SK-N-SH treated with all-trans-retinoic acid at 6 μM for 48 hours (cell line): ENCODE measurements around the gene HTT-AS.

Experiments
- CREB5 ChIP-seq: fragments of 250-450 bp; sonication (Bioruptor Pico); IDR thresholded peaks from 2 replicates; pipeline ENCODE4 v1.5.1; 2020; ENCODE audit warnings: low read depth, mild to moderate bottlenecking, moderate library complexity
- CSDC2 ChIP-seq: fragments of 250-450 bp; sonication (Bioruptor Pico); IDR thresholded peaks from 2 replicates; pipeline ENCODE4 v1.5.0; 2020; ENCODE audit warnings: mild to moderate bottlenecking, moderate library complexity
- GLIS3 ChIP-seq: fragments of 250-450 bp; sonication (Bioruptor Pico); IDR thresholded peaks from 2 replicates; pipeline ENCODE4 v1.5.0; 2020; ENCODE audit warnings: mild to moderate bottlenecking, moderate library complexity
- SNAI2 ChIP-seq: fragments of 250-450 bp; sonication (Bioruptor Pico); IDR thresholded peaks from 2 replicates; pipeline ENCODE4 v1.5.0; 2020; ENCODE audit warnings: mild to moderate bottlenecking, moderate library complexity
- TCF4 ChIP-seq: fragments of 250-450 bp; sonication (Bioruptor Pico); IDR thresholded peaks from 2 replicates; pipeline ENCODE4 v1.8.0; 2021; ENCODE audit warnings: mild to moderate bottlenecking, moderate library complexity, borderline replicate concordance
- TOX ChIP-seq: fragments of 250-450 bp; sonication (Bioruptor Pico); IDR thresholded peaks from 2 replicates; pipeline ENCODE4 v1.8.0; 2021; ENCODE audit warnings: mild to moderate bottlenecking, moderate library complexity, borderline replicate concordance
- ZFP3 ChIP-seq: fragments of 250-450 bp; sonication (Bioruptor Pico); IDR thresholded peaks from 2 replicates; pipeline ENCODE4 v1.5.0; 2020; ENCODE audit warnings: mild to moderate bottlenecking, moderate library complexity
- ZFP30 ChIP-seq: fragments of 450-650 bp; formaldehyde crosslinking; IDR thresholded peaks from 2 replicates; pipeline ENCODE4 v1.5.0; 2022; ENCODE audit warnings: mild to moderate bottlenecking, moderate library complexity
- ZNF8 ChIP-seq: fragments of 450-650 bp; formaldehyde crosslinking; IDR thresholded peaks from 2 replicates; pipeline ENCODE4 v1.5.0; 2020; ENCODE audit warnings: mild to moderate bottlenecking, moderate library complexity

GRCh38 chr4:3035249-3035648 lies 39.1 kb downstream of the HTT-AS start:
- TF ChIP-seq ZNF8 (CRISPR knock-in tag) (no peak), CREB5 (CRISPR knock-in tag) (no peak), ZFP3 (CRISPR knock-in tag) (no peak), TCF4 (no peak), SNAI2 (CRISPR knock-in tag) (no peak), TOX (CRISPR knock-in tag) (no peak), GLIS3 (no peak), CSDC2 (CRISPR knock-in tag) (no peak), ZFP30 (CRISPR knock-in tag) (no peak)
